ENCODE measurements around the gene PANK2. TPM values are rescaled to one million over a fixed set of nuclear protein-coding genes. Genes with fewer than 3 reads are reported as not detected.

The PANK2 gene
- total and polyA plus RNA-seq, 10 of the 15 experiments (the other 5 are each of a cell fraction or from before 2014, with no cell fraction given), result 13.2 to 43.4 (median 33.3) TPM

- TF ChIP-seq E2F4 (IDR thresholded peaks at IDR 0.05; ENCODE audit: low read depth, low read length) (peak; percentile 16; the same call in 1 of the 2 replicates), CBFB (IDR thresholded peaks at IDR 0.05; ENCODE audit: low read depth) (no peak), IRF4 (IDR thresholded peaks at IDR 0.05; ENCODE audit: low read depth, low read length) (no peak), TARDBP (IDR thresholded peaks at IDR 0.05; ENCODE audit: borderline replicate concordance) (no peak), DPF2 (IDR thresholded peaks at IDR 0.05) (peak; percentile 100), STAT3 (IDR thresholded peaks at IDR 0.05; ENCODE audit: low read depth, low read length) (no peak), PAX8 (IDR thresholded peaks at IDR 0.05) (no peak), BHLHE40 (IDR thresholded peaks at IDR 0.05; ENCODE audit: borderline replicate concordance in 1 of 2, low read depth in 2 of 2, low read length in 1 of 2) (peak; percentile 37 to 48; a peak in 3 of 4 replicates), IKZF1 (conservative IDR thresholded peaks at IDR 0.05) (peak; percentile 80), ZNF622 (IDR thresholded peaks at IDR 0.05) (no peak), LARP7 (IDR thresholded peaks at IDR 0.05) (peak; percentile 84), BCLAF1 (IDR thresholded peaks at IDR 0.05) (no peak), CTCF (IDR thresholded peaks at IDR 0.05 in 2 of 3, conservative IDR thresholded peaks at IDR 0.05 in 1 of 3; ENCODE audit: control insufficient read depth in 2 of 3, extremely low read depth in 1 of 3, insufficient read depth in 1 of 3, low read depth in 3 of 3, low read length in 3 of 3) (peak; percentile 19 to 74 (median 39); a peak in 4 of 6 replicates), RB1 (IDR thresholded peaks at IDR 0.05; ENCODE audit: borderline replicate concordance) (no peak; the same call in none of the 2 replicates), ZBTB11 (CRISPR knock-in tag; IDR thresholded peaks at IDR 0.05) (no peak), ZZZ3 (IDR thresholded peaks at IDR 0.05; ENCODE audit: control insufficient read depth, insufficient read length, low read depth) (no peak), MTA3 (IDR thresholded peaks at IDR 0.05; ENCODE audit: borderline replicate concordance, low read length) (no peak), MAX (IDR thresholded peaks at IDR 0.05; ENCODE audit: low read depth, low read length) (peak; percentile 34; the same call in 1 of the 2 replicates), CHD1 (IDR thresholded peaks at IDR 0.05; ENCODE audit: low read depth, low read length) (peak; percentile 37; the same call in 1 of the 2 replicates), CREB1 (IDR thresholded peaks at IDR 0.05; ENCODE audit: low read depth) (peak; percentile 92), ZNF384 (IDR thresholded peaks at IDR 0.05; ENCODE audit: borderline replicate concordance, low read depth, low read length) (no peak)
Measured at GRCh38 chr20:3888622-3889488, at the start of gene PANK2 (continued).

Data from GM12878 (cell line).